ENCODE measurements around the gene ATP2A3.
A peak's percentile ranks its signal among the peaks of the same experiment; 100 is the strongest.

Gene ATP2A3

DNA sequence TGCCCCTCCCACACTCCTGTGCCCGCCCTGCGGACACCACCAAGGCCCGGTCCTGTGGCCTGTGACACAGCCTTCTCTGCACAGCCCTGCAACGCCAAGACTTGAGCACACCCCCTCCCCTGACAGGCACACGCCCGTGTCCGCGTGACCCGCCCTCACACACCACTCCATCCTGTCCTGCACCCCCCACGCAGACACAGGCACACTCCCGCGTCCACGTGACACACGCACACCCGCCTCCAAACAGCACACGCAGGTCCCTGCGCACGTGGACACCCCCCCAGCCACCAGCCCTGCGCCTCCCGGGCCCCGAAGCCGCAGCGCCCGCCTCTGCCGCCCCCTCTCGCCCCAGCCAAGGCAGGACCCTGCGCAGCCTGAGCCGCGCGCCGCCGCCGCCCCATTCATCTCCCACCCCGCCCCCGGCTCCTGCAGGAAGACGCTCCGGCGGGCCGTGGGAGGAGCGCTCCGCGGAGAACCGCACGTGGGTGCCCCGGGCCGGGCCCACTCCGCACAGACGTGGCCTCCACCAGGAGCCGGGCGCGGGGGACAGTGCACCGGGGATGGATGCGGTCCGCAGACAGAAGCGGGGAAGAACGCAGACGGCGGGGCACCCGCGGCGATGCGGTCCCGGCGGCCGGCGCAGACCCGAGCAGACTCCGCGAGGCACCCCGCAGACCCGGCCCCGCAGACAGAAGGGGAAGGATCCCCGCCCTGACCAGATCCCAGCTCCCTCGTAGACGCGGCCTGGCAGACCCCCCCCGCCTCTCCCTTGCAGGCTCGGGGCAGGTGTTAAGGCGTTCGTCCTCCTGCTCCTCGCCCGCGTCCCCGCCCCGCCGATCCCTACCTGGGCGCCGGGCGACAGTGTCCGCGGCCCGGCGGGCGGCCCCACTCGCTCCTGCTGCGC lies 71.9 kb downstream of the ATP2A3 start:
- TF ChIP-seq, protein P1, sequence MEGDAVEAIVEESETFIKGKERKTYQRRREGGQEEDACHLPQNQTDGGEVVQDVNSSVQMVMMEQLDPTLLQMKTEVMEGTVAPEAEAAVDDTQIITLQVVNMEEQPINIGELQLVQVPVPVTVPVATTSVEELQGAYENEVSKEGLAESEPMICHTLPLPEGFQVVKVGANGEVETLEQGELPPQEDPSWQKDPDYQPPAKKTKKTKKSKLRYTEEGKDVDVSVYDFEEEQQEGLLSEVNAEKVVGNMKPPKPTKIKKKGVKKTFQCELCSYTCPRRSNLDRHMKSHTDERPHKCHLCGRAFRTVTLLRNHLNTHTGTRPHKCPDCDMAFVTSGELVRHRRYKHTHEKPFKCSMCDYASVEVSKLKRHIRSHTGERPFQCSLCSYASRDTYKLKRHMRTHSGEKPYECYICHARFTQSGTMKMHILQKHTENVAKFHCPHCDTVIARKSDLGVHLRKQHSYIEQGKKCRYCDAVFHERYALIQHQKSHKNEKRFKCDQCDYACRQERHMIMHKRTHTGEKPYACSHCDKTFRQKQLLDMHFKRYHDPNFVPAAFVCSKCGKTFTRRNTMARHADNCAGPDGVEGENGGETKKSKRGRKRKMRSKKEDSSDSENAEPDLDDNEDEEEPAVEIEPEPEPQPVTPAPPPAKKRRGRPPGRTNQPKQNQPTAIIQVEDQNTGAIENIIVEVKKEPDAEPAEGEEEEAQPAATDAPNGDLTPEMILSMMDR (IDR thresholded peaks at IDR 0.05; ENCODE audit: low read depth, low read length): no peak
- DNase-seq (ENCODE audit: extremely low read depth, low read depth): no peak

DNA sequence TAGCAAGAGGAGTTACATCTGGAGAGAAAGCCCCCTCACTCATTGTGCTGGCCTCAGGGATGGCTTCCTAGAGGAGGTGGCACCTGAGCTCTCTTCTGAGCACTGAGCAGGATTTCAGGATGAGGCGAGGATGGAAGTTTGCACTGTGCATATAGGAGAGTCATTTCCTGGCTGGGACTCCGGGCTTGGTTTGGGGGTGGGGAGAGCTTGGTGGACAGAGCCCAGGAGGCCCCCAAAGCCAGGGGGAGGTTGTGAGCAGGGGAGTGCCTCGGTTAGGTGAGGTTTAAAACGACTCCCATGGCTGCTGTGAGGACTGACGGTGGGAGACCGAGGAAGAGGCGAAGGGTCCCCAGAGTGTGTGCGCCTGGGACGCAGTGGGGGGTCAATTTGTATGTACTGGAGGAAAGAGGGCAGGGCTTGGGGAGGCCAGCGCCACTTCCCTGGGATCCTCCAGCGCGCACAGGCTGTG lies 72.6 kb downstream of the ATP2A3 start:
- no peak for DNase-seq (ENCODE audit: extremely low read depth, low read depth)
- TF ChIP-seq, protein P1 (IDR thresholded peaks at IDR 0.05; ENCODE audit: low read depth, low read length): no peak

DNA sequence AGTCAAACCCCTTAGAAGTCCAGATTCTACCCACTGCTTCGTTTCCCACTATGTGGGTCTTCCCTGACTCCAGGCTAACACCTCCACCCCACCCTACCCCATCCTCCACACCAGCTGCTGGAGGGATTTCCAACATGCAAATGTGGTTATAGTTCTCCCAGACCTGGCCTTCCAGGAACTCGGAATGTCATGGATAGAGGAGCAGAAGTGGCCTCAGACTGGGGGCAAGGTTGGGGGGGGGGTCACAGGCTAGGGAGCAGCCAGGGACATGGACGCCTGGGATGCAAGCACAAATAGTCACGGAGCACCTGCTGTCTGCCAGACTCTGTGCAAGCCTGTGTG lies 73.4 kb downstream of the ATP2A3 start:
- DNase-seq (ENCODE audit: extremely low read depth, low read depth): no peak
- TF ChIP-seq, protein P1 (IDR thresholded peaks at IDR 0.05; ENCODE audit: low read depth, low read length): no peak

DNA sequence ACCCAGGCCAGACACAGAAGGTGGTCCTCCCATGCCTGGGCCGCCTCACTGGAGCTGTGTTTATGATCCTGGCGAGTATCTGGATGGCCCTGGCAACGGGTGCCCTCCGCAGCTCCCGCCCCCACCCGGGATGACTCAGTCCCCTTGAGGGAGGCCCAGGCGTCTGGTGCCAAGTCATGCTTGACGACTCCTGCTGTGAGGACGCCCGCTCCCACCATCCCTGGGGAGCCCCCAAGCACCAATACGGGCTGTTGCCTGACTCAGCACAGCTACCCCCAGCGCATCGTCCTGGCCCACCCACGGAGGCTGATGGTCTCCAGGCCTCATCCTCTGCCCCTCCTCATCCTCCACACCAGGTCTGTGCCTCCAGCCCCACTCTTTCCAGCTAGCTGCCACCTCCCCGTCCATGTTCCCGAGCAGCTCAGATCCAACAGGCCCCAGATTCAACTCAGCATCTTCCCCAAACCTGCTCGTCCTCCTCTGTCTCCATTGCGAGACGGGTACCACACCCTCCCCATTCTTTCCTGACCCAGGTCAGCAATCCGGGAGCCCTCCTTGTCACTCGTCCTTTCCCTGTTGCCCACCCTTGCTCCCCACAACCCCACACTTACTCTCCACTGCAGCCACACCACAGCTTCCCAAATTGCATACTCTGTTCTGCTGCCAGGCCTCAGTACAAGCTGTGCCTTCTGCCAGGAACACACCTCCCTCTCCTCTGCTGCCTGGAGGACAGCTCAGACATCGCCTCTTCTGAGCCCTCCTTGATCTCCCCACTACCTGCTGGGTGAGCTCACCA lies 74.0 kb downstream of the ATP2A3 start:
- TF ChIP-seq, protein P1 (IDR thresholded peaks at IDR 0.05; ENCODE audit: low read depth, low read length): no peak

DNA sequence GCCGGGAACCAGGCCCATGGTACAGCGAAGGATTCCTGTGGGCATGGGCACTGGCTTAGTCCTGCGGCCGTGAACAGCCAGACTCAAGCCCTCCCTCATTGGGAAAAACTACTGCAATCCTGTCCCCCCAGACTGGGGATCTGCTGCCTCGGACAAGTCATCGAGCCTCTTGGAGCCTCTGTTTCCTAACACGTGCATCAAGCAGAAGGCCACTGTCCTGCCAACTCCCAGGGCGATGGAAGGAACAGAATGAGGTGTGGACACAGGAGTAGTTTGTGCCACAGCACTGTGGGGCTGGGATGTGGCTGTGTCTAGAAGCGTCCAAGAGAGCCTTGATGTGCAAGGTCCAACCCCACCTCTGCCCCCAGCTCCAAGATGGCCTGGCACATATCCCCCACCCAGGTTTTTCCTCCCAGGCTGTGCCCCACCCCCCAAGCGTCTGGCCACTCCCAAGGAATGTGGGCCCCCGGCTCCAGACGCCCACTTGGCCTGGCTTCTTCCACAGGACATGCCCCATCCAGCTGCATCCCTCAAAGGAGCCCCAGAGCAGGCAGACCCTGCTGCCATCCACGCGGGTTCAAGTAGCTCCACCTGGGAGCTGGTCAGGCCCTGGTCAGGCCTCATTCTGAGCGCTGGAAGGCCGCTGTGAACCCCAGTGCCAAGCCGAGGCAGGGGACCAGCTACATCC lies 74.8 kb downstream of the ATP2A3 start:
- TF ChIP-seq, protein P1 (IDR thresholded peaks at IDR 0.05; ENCODE audit: low read depth, low read length): no peak
- DNase-seq (ENCODE audit: extremely low read depth, low read depth): no peak

More for the DNA sequence above, 74.0 kb downstream of the ATP2A3 start:
- peak; percentile 62 for DNase-seq (ENCODE audit: extremely low read depth, low read depth)

DNA sequence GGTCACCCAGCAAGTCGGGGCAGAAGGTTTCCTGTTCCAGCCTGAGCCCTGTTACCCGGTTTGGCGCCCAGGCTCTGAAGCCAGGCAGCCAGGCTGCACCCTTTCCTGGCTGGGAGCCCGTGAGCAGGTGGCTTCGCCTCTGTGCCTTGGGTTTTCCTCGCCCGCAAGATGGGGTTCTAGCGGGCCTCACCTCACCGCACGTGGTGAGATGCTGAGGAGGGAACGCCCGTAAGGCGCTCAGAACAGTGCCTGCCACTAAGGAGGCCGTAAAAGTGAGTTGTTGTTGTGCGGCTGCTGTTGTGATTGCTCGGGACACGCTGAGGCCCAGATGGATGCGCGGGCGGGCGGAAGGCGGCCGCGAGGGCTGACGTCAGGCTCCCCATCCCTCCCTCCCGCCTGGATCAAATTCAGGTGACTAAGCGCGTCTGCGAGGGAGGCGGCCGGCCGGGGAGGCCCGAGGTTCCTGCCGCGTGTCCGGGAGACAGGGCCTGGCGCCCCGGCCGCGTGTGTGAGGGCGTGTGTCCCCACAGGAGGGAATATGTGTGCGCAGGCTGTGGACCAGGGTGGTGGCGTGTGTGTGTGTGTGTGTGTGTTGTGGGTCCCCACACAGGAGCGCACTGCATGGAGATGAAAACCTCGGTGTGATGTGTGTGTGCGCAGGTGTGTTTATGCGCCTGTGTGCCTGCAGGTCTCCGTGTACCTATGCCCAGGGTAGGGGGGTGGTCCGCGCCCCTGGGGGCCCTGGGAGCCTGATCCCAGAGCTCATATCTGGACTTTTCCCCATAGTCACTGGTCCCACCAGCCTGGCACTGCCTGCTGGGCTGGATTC lies 75.7 kb downstream of the ATP2A3 start:
- DNase-seq (ENCODE audit: extremely low read depth, low read depth): peak; percentile 75
- TF ChIP-seq, protein P1 (IDR thresholded peaks at IDR 0.05; ENCODE audit: low read depth, low read length): no peak
